GM18502 (cell line): ENCODE results near the gene SESTD1.
"Not testable (repeated sequence)": the region's sequence is repeated elsewhere in the genome, so short reads cannot be mapped to it uniquely, and the experiment has no call there.

Experiments used
- ATAC-seq: cut with Tn5 transposase; IDR thresholded peaks from one replicate; pipeline ENCODE4 v1.9.1; 2021; ENCODE audit warnings: mild to moderate bottlenecking; ENCODE audit not compliant: unreplicated experiment, poor library complexity

The SESTD1 gene

DNA sequence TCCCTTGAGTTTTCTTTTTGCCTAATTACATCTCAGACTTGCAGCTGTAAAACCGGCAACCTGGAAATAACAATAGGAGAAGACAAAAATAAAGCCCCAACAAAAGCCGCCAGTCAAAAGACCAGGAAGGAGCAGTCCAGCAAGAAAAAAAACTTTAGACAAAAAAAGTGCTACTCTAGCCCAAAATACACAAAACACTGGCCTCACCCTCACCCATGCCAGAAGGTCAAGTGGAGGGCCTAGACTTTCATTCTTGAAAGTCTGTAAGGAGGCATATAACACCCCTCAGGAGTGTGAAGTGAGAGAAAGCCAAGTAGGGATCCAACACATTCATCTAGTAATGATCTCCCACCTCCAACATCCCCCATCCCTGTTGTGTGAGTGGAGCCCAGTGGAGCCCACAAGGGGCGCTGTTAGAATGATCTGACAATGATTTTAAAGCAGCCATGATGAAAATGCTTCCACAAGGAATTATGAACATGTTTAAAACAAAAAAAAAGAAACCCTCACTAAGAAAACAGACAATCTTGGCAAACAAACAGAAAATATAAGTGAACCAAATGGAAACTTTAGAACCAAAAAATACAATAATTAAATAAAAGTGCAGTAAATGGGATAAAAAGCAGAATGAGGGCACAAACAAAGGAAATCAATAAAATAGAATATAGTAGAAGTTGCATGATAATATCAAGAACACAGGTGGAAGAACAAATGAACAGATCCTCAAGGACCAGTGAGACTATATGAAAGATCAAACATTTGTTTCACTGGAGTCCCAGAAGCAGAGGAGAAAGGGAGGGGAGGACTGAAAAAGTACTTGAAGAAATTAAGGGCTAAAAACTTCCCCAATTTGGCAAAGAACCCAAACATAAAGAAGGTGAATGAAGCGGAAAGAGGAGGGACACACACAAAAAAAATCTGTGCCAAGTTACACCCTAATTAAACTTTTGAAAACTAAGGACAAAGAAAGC lies 23.9 kb downstream of the SESTD1 start:
- no peak for ATAC-seq

- no peak for ATAC-seq
These were observed 24.8 kb downstream of the SESTD1 start for GRCh38 chr2:179239838-179240237.

- ATAC-seq: peak; percentile 86
These were observed 25.4 kb downstream of the SESTD1 start for GRCh38 chr2:179239195-179239594.

DNA sequence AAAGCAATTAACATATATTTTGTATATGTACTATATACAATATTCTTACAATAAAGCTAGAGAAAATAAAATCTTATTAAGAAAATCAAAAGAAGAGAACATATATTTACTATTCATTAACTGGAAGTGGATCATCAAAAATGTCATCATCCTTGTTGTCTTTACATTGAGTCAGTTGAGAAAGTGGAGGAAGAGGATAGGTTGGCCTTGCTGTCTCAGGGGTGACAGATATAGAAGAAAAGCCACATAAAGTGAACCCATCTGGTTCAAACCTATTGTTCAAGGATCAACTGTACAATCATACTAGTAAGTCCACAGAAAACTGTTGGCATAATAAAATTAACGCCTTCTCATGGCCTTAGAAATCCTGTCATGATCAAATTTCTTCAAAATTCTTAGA lies 26.6 kb downstream of the SESTD1 start:
- no peak for ATAC-seq

DNA sequence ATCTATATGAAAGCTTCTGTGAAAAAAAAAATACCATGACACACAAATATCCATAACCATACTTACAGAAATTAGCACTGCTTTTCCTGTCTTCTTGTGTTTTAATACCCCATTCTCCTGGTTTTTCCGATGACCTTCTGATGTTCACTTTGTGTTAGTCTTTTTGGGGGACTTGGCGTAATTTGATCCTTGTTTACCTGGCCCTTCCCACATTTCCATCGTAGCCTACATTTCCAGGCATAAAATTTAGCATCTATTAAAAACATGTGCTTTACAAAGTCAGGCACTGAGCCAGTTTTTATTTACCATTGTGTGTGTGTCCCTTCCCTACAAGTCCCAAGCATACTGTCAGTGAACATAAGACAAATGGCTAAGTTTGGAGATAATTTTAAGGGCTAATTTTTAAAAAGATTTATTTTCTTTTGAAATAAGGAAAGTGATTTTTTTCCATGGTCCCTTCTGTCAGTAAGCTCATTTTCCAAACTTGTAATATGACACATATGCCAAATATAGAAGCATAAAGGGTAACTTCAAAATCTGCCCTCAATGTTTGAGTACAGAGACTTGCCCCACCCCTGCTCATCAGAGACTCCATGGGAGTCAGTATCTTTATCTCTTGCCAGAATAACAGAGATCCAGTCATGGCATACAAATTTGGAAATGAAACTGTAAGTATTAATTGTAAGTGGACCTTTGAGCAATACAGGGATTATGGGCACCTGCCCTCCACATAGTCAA lies 27.3 kb downstream of the SESTD1 start:
- ATAC-seq: no peak

DNA sequence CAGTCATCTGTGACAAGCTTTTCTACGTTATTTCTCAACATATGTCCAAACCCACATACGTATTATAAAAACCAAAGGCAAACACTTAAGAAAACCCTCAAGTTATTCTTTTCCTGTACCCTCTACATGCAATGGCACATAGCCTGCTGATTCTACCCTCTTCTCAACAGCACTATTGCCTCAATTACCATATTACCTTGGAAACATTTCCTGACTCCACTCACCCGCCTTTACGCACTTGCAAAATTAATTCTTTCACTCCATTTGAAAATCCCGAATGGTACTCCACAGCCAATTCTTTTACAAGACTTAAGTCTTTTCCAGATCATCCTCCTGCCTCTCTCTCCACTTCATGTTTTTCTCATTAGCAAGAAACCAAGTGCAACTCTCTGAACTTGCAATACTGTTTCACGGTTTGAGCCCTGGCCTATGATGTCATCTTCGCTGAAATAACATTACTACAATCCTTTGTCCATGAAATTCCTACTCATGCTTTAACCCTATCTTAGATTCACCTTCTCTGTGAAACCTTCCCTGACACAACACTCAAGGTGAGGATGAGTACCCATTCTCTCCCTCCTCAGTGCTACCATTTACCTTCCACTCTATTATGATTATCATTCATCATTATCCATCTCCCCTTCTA lies 29.0 kb downstream of the SESTD1 start:
- no peak for ATAC-seq

GRCh38 chr2:179234658-179235240 lies 29.9 kb downstream of the SESTD1 start:
- no peak for ATAC-seq

- ATAC-seq: no peak
These were observed 30.8 kb downstream of the SESTD1 start for GRCh38 chr2:179233626-179234430.

DNA sequence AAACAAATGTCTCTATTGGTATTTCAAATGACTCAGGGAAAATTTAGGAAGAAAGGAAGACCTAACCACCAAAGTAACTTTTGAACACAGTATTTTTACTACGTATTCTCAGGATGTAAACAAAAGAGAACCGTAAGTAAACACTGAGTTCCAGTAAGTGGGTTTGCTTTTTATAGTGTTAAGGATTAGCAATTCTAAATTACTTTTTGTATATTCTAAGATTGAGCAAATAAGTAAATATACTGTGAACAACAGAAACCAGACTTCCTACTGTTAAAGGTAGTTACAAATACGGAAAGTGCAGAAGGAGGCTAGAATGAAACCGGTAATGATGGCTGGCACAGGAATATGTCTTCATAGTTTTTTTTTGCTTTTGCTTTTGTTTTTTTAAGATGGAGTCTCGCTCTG lies 31.5 kb downstream of the SESTD1 start:
- ATAC-seq: no peak

- ATAC-seq: no peak
These were observed 37.7 kb downstream of the SESTD1 start for GRCh38 chr2:179226961-179227259.

GRCh38 chr2:179226203-179226960 lies 38.2 kb downstream of the SESTD1 start:
- ATAC-seq: no peak

GRCh38 chr2:179224361-179224760 lies 40.3 kb downstream of the SESTD1 start:
- ATAC-seq: no peak

DNA sequence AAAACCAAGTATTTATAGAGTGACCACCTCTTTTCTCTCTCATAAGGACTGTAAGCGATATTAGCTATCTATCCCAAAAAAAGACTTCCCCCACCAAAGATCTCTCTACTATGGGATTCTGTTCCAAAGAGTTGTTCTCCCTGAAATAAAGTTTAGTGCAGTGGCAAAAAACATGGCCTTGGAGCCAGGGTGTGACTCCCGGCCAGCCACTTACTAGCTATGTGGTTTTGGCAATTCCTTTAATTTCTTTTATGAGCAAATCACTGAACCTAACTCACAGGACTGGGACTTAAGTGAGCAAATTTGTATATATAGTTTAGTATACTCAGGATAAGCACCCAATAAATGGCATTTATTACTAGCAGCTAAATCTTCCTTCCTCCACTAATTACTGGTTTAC lies 42.6 kb downstream of the SESTD1 start:
- ATAC-seq: no peak

DNA sequence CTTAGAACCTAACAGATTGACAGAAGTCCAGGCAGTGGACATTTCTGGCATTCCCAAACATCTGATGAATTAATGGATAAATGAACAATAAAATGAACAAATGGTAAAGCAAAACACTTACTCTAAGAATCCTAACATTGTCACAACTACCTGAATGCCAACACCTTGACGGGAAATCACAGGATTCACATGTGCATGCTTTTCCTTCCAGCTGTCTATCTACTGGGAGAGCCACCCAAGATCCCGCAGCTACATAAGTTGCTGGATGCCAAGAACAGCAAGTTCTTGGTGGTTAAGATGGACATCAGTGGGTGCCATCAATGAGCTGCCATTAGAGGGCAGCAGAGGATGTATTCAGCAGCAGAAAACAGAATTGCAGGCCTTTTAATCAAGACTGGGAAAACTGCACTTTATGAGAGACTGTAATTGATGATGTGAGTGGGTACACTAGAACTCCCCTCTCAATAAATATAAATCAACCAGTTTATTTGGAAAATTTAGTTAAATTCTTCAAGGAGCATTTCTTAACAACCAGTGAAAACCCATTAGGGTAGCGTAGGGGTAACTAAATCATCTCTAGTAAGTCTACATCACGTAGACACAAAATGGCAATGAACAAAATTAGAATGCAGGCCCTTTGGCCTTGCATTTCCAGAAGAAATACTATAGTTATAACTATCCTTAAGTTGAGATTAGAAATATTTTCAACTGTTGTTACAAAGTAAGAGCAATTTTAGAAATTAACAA lies 45.6 kb downstream of the SESTD1 start:
- peak; percentile 94 for ATAC-seq

- not testable (repeated sequence) for ATAC-seq
These were observed 50.0 kb downstream of the SESTD1 start for GRCh38 chr2:179214671-179215070.

GRCh38 chr2:179211355-179211754 lies 53.3 kb downstream of the SESTD1 start:
- ATAC-seq: no peak

DNA sequence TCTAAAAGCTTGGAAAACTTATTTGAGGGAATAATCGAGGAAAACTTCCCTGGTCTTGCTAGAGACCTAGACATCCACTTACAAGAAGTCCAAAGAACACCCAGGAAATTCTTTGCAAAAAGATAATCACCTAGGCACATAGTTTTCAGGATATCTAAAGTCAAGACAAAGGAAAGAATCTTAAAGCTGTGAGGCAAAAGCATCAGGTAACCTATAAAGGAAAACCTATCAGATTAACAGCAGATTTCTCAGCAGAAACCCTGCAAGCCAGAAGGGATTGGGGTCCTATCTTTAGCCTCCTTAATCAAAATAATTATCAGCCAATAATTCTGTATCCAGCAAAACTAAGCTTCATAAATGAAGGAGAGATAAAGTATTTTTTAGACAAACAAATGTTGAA lies 56.4 kb downstream of the SESTD1 start:
- not testable (repeated sequence) for ATAC-seq

DNA sequence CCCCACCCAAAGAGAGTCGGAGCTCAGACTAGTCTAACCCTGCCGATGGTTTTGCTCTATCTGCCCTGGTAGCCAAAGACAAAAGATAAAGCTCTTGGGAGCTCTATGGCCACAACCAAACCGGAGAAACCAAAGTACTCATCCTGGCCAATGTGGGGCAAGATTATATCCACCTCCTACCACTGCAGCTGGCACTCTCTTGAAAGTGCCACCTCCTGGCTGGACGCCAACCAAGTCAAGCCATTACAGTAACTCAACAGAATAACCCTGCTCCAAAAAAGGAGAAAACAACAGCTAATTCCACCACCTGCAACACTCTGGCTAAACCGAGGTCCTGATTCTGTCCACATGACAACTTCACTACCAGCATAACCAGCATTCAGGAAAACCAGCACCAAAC lies 57.6 kb downstream of the SESTD1 start:
- no peak for ATAC-seq

DNA sequence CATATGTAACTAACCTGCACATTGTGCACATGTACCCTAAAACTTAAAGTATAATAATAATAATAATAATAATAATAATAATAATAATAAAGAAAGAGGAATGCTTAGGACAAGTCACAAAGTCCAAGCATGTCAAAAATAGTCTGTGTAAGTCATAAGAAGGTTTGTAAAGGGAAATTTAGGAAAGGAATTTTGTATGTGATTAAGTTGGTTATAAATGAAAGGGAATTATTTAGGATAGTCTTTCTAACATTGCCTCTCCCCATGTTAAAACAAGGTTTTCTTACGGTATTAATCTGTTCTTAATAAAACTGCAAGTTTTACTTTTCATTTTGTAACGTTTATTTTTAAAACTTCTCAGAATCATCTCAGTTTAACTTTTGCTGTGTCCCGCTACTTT lies 62.8 kb downstream of the SESTD1 start:
- no peak for ATAC-seq
